H1 (cell line): ENCODE data around the gene HLTF. TPM values are rescaled to one million over a fixed set of nuclear protein-coding genes. Genes with fewer than 3 reads are reported as not detected.

ENCODE experiments used
- CTCF ChIA-PET: fragments of 300-600 bp; sonication (Branson Sonifier 250); formaldehyde crosslinking; loops from one replicate; lab custom pipeline; 2021; ENCODE audit not compliant: partially characterized antibody; lab: Charles Lee
- POLR2A ChIA-PET: fragments of 300-600 bp; sonication (Branson Sonifier 250); formaldehyde crosslinking; loops from one replicate; lab custom pipeline; 2021; ENCODE audit warnings: inconsistent platforms; ENCODE audit not compliant: partially characterized antibody; lab: Charles Lee
- DNase-seq, 2 experiments: peaks; one replicate each; pipeline versions ENCODE4 v3.0.0 to v3.0.0-alpha.2; 2010 to 2022; ENCODE audit warnings: low spot score in 2 of 2, low read depth in 1 of 2, mixed read lengths in 1 of 2
- FAIRE-seq: peaks from 2 replicates; lab custom pipeline; 2011; peaks lifted over from hg19 to GRCh38; lab: Jason Lieb, UNC
- H2AFZ ChIP-seq: 2 replicates; pipeline ENCODE4 v1.8.1; 2012; ENCODE audit warnings: low read length, inconsistent platforms
- H2AK5ac ChIP-seq: 2 replicates; pipeline ENCODE4 v1.6.1; 2013; ENCODE audit warnings: low read depth, low read length
- H2BK120ac ChIP-seq: replicated peaks from 2 replicates; pipeline ENCODE3; 2013; ENCODE audit warnings: low read depth, low read length, inconsistent platforms
- H2BK12ac ChIP-seq: 2 replicates; pipeline ENCODE4 v1.6.1; 2013; ENCODE audit warnings: low read depth, low read length
- H2BK15ac ChIP-seq: 2 replicates; pipeline ENCODE4 v1.6.1; 2013; ENCODE audit warnings: low read length
- H2BK20ac ChIP-seq: 2 replicates; pipeline ENCODE4 v1.6.1; 2013; ENCODE audit warnings: low read length
- H2BK5ac ChIP-seq: 2 replicates; pipeline ENCODE4 v1.6.1; 2013; ENCODE audit warnings: low read depth, low read length
- H3K14ac ChIP-seq: 2 replicates; pipeline ENCODE4 v1.6.1; 2013; ENCODE audit warnings: inconsistent platforms; ENCODE audit not compliant: insufficient read length
- H3K18ac ChIP-seq: 2 replicates; pipeline ENCODE4 v1.6.1; 2013; ENCODE audit warnings: low read length; ENCODE audit errors: extremely low read depth
- H3K23ac ChIP-seq: 2 replicates; pipeline ENCODE4 v1.6.1; 2013; ENCODE audit warnings: inconsistent platforms; ENCODE audit not compliant: insufficient read length
- H3K23me2 ChIP-seq: 2 replicates; pipeline ENCODE4 v1.6.1; 2013; ENCODE audit warnings: low read depth, low read length
- H3K27ac ChIP-seq: 2 replicates; pipeline ENCODE4 v1.6.1; 2011; ENCODE audit warnings: low read depth, low read length, inconsistent platforms
- H3K27me3 ChIP-seq, 4 experiments: replicated peaks in 1 of 4; 1 replicate in 1 of 4; 2 replicates in 3 of 4; pipeline versions ENCODE4 v1.6.1 to v1.8.1; 2011 to 2013; ENCODE audit warnings: low read length in 3 of 4, mild to moderate bottlenecking in 3 of 4, inconsistent platforms in 2 of 4, mixed read lengths in 2 of 4, moderate library complexity in 1 of 4; ENCODE audit not compliant: control insufficient read depth in 3 of 4, insufficient read depth in 3 of 4; ENCODE audit errors: extremely low read depth in 1 of 4
- H3K36me3 ChIP-seq, 4 experiments: 2 replicates each; pipeline versions ENCODE4 v1.6.1 to v1.8.1; 2011 to 2013; ENCODE audit warnings: mild to moderate bottlenecking in 4 of 4, low read length in 3 of 4, moderate library complexity in 2 of 4, control low read depth in 1 of 4, inconsistent platforms in 1 of 4; ENCODE audit not compliant: insufficient read depth in 4 of 4, control insufficient read depth in 2 of 4
- H3K4ac ChIP-seq: replicated peaks from 2 replicates; pipeline ENCODE3; 2013; ENCODE audit warnings: low read length, low read depth, mixed read lengths, inconsistent platforms; ENCODE audit not compliant: insufficient read length
- H3K4me1 ChIP-seq, 4 experiments: replicated peaks in 1 of 4; 1 replicate in 1 of 4; 2 replicates in 3 of 4; pipeline versions ENCODE4 v1.6.1 to v1.8.1; 2011 to 2013; ENCODE audit warnings: low read length in 3 of 4, inconsistent platforms in 2 of 4, mixed read lengths in 1 of 4; ENCODE audit not compliant: insufficient read depth in 4 of 4, control insufficient read depth in 3 of 4
- H3K4me2 ChIP-seq, 2 experiments: 2 replicates each; pipeline versions ENCODE4 v1.6.1 to v1.8.1; 2011 to 2013; ENCODE audit warnings: low read depth in 2 of 2, low read length in 2 of 2, control low read depth in 1 of 2, inconsistent platforms in 1 of 2, mild to moderate bottlenecking in 1 of 2; ENCODE audit not compliant: insufficient read depth in 1 of 2
- H3K4me3 ChIP-seq, 4 experiments: fragments of 200-600, 300-600 bp in 1 of 4; sonication (generic), shearing (Covaris generic), sonication (Bioruptor Twin) in 1 of 4; 2 replicates each; pipeline versions ENCODE4 v1.5.1 to v1.8.1; 2011 to 2016; ENCODE audit warnings: low read length in 4 of 4, low read depth in 3 of 4, control low read depth in 2 of 4, inconsistent platforms in 2 of 4, mild to moderate bottlenecking in 2 of 4, mixed read lengths in 1 of 4, moderate library complexity in 1 of 4; ENCODE audit not compliant: insufficient read depth in 2 of 4; ENCODE audit errors: extremely low read depth in 1 of 4
- H3K56ac ChIP-seq: replicated peaks from 2 replicates; pipeline ENCODE3; 2013; ENCODE audit warnings: low read depth, mild to moderate bottlenecking, mixed read lengths, low read length, inconsistent platforms; ENCODE audit not compliant: insufficient read length
- H3K79me1 ChIP-seq: 2 replicates; pipeline ENCODE4 v1.6.1; 2013; ENCODE audit warnings: low read depth, low read length, control low read depth
- H3K79me2 ChIP-seq, 2 experiments: 2 replicates each; pipeline versions ENCODE4 v1.6.1 to v1.8.1; 2012 to 2013; ENCODE audit warnings: low read length in 2 of 2, mild to moderate bottlenecking in 2 of 2, inconsistent platforms in 1 of 2; ENCODE audit not compliant: insufficient read depth in 2 of 2, control insufficient read depth in 1 of 2
- H3K9ac ChIP-seq, 4 experiments: replicated peaks in 1 of 4; 1 replicate in 1 of 4; 2 replicates in 3 of 4; pipeline versions ENCODE4 v1.6.1 to v1.8.1; 2011 to 2013; ENCODE audit warnings: low read depth in 3 of 4, low read length in 3 of 4, control low read depth in 2 of 4, mild to moderate bottlenecking in 2 of 4, moderate library complexity in 2 of 4, inconsistent platforms in 1 of 4; ENCODE audit errors: extremely low read depth in 1 of 4
- H3K9me3 ChIP-seq, 2 experiments: 2 replicates each; pipeline versions ENCODE4 v1.6.1 to v1.8.1; 2012 to 2013; ENCODE audit warnings: mild to moderate bottlenecking in 2 of 2, moderate library complexity in 2 of 2, control low read depth in 1 of 2, inconsistent platforms in 1 of 2, low read depth in 1 of 2, low read length in 1 of 2, mixed read lengths in 1 of 2; ENCODE audit not compliant: insufficient read depth in 2 of 2
- H4K20me1 ChIP-seq, 2 experiments: replicated peaks in 1 of 2; 2 replicates each; pipeline versions ENCODE3 to v1.8.1; 2011 to 2013; ENCODE audit warnings: inconsistent platforms in 2 of 2, low read length in 2 of 2, mild to moderate bottlenecking in 1 of 2; ENCODE audit not compliant: insufficient read depth in 2 of 2, control insufficient read depth in 1 of 2
- H4K5ac ChIP-seq: 2 replicates; pipeline ENCODE4 v1.6.1; 2013; ENCODE audit warnings: low read length, low read depth, mixed read lengths, inconsistent platforms; ENCODE audit not compliant: insufficient read length
- H4K8ac ChIP-seq: 2 replicates; pipeline ENCODE4 v1.8.0; 2013; ENCODE audit warnings: mild to moderate bottlenecking, moderate library complexity, low read length, inconsistent platforms; ENCODE audit not compliant: insufficient read depth; ENCODE audit errors: extremely low read depth
- H4K91ac ChIP-seq: replicated peaks from 2 replicates; pipeline ENCODE3; 2013; ENCODE audit warnings: low read length, mixed read lengths, inconsistent platforms; ENCODE audit not compliant: insufficient read length
- BCL11A ChIP-seq, 2 experiments: IDR thresholded peaks; one replicate each; pipeline ENCODE4 v1.6.1; 2011; ENCODE audit warnings: low read depth in 2 of 2, low read length in 2 of 2, mild to moderate bottlenecking in 2 of 2
- CEBPB ChIP-seq: IDR thresholded peaks from 2 replicates; pipeline ENCODE4 v1.6.1; 2012; ENCODE audit warnings: low read depth, low read length
- CREB1 ChIP-seq: IDR thresholded peaks from 2 replicates; pipeline ENCODE4 v1.6.1; 2012; ENCODE audit warnings: inconsistent platforms
- CTBP2 ChIP-seq: IDR thresholded peaks from 2 replicates; pipeline ENCODE4 v1.7.0; 2011; ENCODE audit warnings: borderline replicate concordance, mild to moderate bottlenecking, moderate library complexity, mixed read lengths, low read length; ENCODE audit not compliant: insufficient read depth, insufficient read length
- CTCF ChIP-seq, 3 experiments: IDR thresholded peaks; 1 replicate in 2 of 3; 2 replicates in 1 of 3; pipeline versions ENCODE4 v1.5.1 to v1.6.1; 2011; ENCODE audit warnings: low read length in 3 of 3, mild to moderate bottlenecking in 3 of 3, inconsistent platforms in 2 of 3, low read depth in 1 of 3, moderate library complexity in 1 of 3; ENCODE audit not compliant: insufficient read depth in 1 of 3; ENCODE audit errors: control extremely low read depth in 1 of 3
- EGR1 ChIP-seq: IDR thresholded peaks from 2 replicates; pipeline ENCODE4 v1.6.1; 2011; ENCODE audit warnings: low read depth, low read length, borderline replicate concordance
- RFX5 ChIP-seq: IDR thresholded peaks from 2 replicates; pipeline ENCODE4 v1.6.1; 2011; ENCODE audit warnings: low read depth, low read length, improper control_type of control experiment, borderline replicate concordance
- SIRT6 ChIP-seq: IDR thresholded peaks from one replicate; pipeline ENCODE4 v1.7.1; 2012; ENCODE audit warnings: low read length, inconsistent platforms
- USF2 ChIP-seq: IDR thresholded peaks from 2 replicates; pipeline ENCODE4 v1.6.1; 2011; ENCODE audit warnings: low read length, improper control_type of control experiment
- WGBS, 2 experiments: shearing (Covaris generic) in 1 of 2; methylation state at CpG; one replicate each; pipeline versions ENCODE4 v1.1.6 to v1.1.7; 2013 to 2015; ENCODE audit warnings: low lambda C conversion rate in 2 of 2, mixed read lengths in 2 of 2, inconsistent platforms in 1 of 2, low coverage in 1 of 2, missing lambda C conversion rate in 1 of 2; ENCODE audit not compliant: insufficient replicate concordance in 2 of 2, insufficient coverage in 1 of 2, insufficient read length in 1 of 2; ENCODE audit errors: extremely low coverage in 1 of 2, missing lambda C conversion rate in 1 of 2; 5-methylcytosine and 5-hydroxymethylcytosine counted together
- polyA plus RNA-seq, 7 experiments: library from polyadenylated mRNA; depleted of rRNA in 3 of 7; stranded (reverse) in 5 of 7; unstranded in 2 of 7; fragments of >200 nt in 5 of 7; fragments of 200-250 nt in 2 of 7; gene quantifications; 1 replicate in 5 of 7; 2 replicates in 1 of 7; 4 replicates in 1 of 7; pipeline versions ENCODE4 v1.2.1 to v1.2.3, GENCODE V29; 2011 to 2013; ENCODE audit warnings: missing spikeins in 2 of 7, mixed read lengths in 2 of 7
- total RNA-seq: library from RNA; stranded (reverse); fragmentation: NEBNext Ultra II Directional; extraction: Animal tissue kit (Norgen Biotek cat#: 25700); gene quantifications from 2 replicates; pipeline ENCODE4 v1.2.1, GENCODE V29; 2021
- TF ChIP-seq, protein P1 (sequence below): IDR thresholded peaks from 2 replicates; pipeline ENCODE4 v1.6.1; 2012; ENCODE audit warnings: inconsistent platforms

HLTF gene
- total and polyA plus RNA-seq, 2 of the 8 experiments (the other 6 are each of a cell fraction or from before 2014, with no cell fraction given), result 18.1 to 60.3 TPM

GRCh38 chr3:148981273-148981672 lies 105.1 kb downstream of the HLTF start:
- no peak for DNase-seq
- Histone ChIP-seq H3K36me3 (no peaks in the 10 kb centered on the region), H4K5ac (no peak overlapping the region), H3K27me3 (no peaks in the 10 kb centered on the region), H4K91ac (no peak overlapping the region), H3K4me3 (no peak overlapping the region), H2BK120ac (no peak overlapping the region), H4K8ac (no peak overlapping the region), H2AFZ (0 out of 2 replicates have a peak overlapping the region, but pooled peaks have one; percentile 63), H3K9ac (no peak overlapping the region), H3K23me2 (no peaks in the 10 kb centered on the region), H2BK15ac (no peak overlapping the region), H3K9me3 (no peaks in the 10 kb centered on the region; a peak in 1 of 4 replicates), H3K27ac (no peak overlapping the region), H3K56ac (no peak overlapping the region), H3K79me2 (no peaks in the 10 kb centered on the region), H2BK20ac (no peak overlapping the region), H3K4me1 (no peaks in the 10 kb centered on the region), H2BK12ac (no peak overlapping the region), H3K4ac (no peak overlapping the region), H3K79me1 (no peaks in the 10 kb centered on the region), H2AK5ac (no peak overlapping the region), H3K23ac (no peak overlapping the region), H3K14ac (no peak overlapping the region), H4K20me1 (no peaks in the 10 kb centered on the region), H3K18ac (no peak overlapping the region), H3K4me2 (no peak overlapping the region), H2BK5ac (no peak overlapping the region)
- 85% methylated on average over 1 of the region's 1 CpG; no CpG with 5 or more reads in 1 of the 2 experiments for WGBS, 2 experiments
- CTCF ChIA-PET, result interaction anchor here (1.2 to 1.7 kb wide), 3 partner anchors 8 to 22 kb away, joined by 3 read pairs; no protein-coding TSS in a partner anchor
- POLR2A ChIA-PET, result interaction anchor here (1.4 kb wide), 1 partner anchor 11 kb away, joined by 4 read pairs; no protein-coding TSS in a partner anchor
- no peak for FAIRE-seq
- TF ChIP-seq SIRT6, result no peak
- TF ChIP-seq RFX5, result no peak
- no peak for TF ChIP-seq CEBPB
- TF ChIP-seq EGR1, result no peak
- TF ChIP-seq BCL11A (IDR thresholded peaks at IDR 0.05; ENCODE audit: low read depth in 2 of 2, low read length in 2 of 2), result no peak
- TF ChIP-seq CTCF (IDR thresholded peaks at IDR 0.05; ENCODE audit: control extremely low read depth in 1 of 3, insufficient read depth in 1 of 3, low read depth in 1 of 3, low read length in 3 of 3), result no peak
- TF ChIP-seq, protein P1, sequence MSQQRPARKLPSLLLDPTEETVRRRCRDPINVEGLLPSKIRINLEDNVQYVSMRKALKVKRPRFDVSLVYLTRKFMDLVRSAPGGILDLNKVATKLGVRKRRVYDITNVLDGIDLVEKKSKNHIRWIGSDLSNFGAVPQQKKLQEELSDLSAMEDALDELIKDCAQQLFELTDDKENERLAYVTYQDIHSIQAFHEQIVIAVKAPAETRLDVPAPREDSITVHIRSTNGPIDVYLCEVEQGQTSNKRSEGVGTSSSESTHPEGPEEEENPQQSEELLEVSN, result no peak
- TF ChIP-seq CREB1, result no peak
- no peak for TF ChIP-seq USF2
- TF ChIP-seq CTBP2, result no peak
